Activated CD4-positive, alpha-beta memory T cell treated with anti-CD3 and anti-CD28 coated beads, Interleukin-2, amount 10 ng/mL, durations not matched to agents 7 days and 5 days (primary cell): ENCODE data around the gene DAP. TPM values are rescaled to one million over a fixed set of nuclear protein-coding genes. Genes with fewer than 3 reads are reported as not detected.
"Not testable (repeated sequence)": the region's sequence is repeated elsewhere in the genome, so short reads cannot be mapped to it uniquely, and the experiment has no call there.

Source experiments
- CTCF ChIA-PET: fragments of 350-600 bp; sonication (Branson Sonifier 250); formaldehyde crosslinking; loops from one replicate; lab custom pipeline; 2021; ENCODE audit warnings: antibody characterized with exemption, inconsistent platforms; lab: Charles Lee
- POLR2A ChIA-PET: fragments of 350-600 bp; sonication (Branson Sonifier 250); formaldehyde crosslinking; loops from one replicate; lab custom pipeline; 2021; ENCODE audit warnings: antibody characterized with exemption; lab: Charles Lee
- DNase-seq: peaks from one replicate; pipeline ENCODE4 v3.0.0-alpha.2; 2020
- H3K27ac Mint-ChIP-seq: one replicate; pipeline ENCODE4 v1.8.0; 2021; ENCODE audit warnings: mild to moderate bottlenecking, mixed read lengths
- H3K27me3 Mint-ChIP-seq: one replicate; pipeline ENCODE4 v1.8.0; 2021; ENCODE audit warnings: mixed read lengths
- H3K36me3 Mint-ChIP-seq: one replicate; pipeline ENCODE4 v1.8.0; 2021; ENCODE audit warnings: low read depth, mixed read lengths
- H3K4me1 Mint-ChIP-seq: one replicate; pipeline ENCODE4 v1.8.0; 2021; ENCODE audit warnings: mixed read lengths
- H3K4me3 Mint-ChIP-seq: one replicate; pipeline ENCODE4 v1.8.0; 2021; ENCODE audit warnings: mild to moderate bottlenecking, mixed read lengths
- H3K9me3 Mint-ChIP-seq: one replicate; pipeline ENCODE4 v1.8.0; 2021; ENCODE audit warnings: mixed read lengths
- total RNA-seq, 2 experiments: library from RNA; stranded (reverse); gene quantifications; one replicate each; pipeline ENCODE4 v1.2.3, GENCODE V29; 2021

DAP gene
- total RNA-seq, 2 experiments from 2014 or later, result 51.0 to 53.7 TPM

DNA sequence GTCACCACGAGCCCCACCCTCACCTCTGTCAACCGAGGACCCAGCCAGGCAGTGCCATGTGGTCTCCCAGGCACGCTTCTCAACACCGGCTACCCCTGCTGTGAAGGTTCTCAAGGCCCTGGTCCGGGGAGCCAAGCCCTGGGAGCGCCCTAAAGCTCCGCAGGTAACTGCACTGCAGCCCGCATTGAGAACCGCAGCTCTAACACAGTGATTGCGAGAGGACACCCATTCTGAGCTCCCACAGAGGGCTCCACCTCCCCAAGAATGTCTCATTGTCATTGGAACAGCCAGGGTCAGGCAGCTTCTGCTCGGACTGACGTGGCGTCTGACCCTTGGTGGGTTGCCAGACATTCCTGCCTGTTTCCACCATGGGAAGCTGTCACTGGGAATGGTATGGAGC is 108.9 kb downstream of the DAP start:
- peaks cover 14% of the 10 kb centered on the region for H3K36me3 Mint-ChIP-seq
- CTCF ChIA-PET, result no interaction called here
- DNase-seq, result no peak

DNA sequence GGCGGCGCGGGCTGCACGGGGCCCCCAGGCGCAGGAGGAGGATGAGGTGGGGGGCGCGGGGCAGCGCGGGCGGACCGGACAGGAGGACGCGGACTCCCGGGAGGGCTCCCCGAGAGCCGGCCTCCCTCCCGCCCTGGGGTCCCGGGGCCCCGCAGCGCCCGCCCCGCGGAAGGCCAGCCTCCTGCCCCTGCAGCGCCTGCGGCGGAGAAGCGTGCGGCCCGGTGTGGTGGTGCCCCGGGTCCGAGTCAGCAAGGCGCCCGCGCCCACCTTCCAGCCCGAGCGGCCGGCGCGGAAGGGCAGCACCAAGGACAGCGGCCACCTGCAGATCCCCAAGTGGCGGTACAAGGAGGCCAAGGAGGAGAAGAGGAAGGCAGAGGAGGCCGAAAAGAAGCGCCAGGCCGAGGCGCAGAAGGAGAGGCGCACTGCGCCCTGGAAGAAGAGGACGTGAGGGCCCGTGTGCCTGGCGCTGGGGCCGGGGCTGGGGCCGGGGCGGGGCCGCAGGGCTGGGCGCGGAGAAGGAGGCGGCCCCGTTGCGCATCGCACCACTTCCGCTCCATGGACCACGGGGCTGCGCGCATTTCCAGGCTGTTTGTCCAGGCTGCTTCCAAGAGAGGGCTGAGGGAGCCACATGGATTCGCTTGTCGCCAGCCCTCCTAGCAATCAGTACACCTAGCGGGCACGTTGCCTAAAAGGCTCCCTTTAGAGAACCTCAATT is 111.2 kb downstream of the DAP start:
- POLR2A ChIA-PET, result no interaction called here
- no peak overlapping the region for H3K27ac Mint-ChIP-seq
- peaks cover 10% of the 10 kb centered on the region for H3K4me1 Mint-ChIP-seq
- H3K36me3 Mint-ChIP-seq, result peaks cover 14% of the 10 kb centered on the region
- DNase-seq, result no peak
- no peak overlapping the region for H3K4me3 Mint-ChIP-seq
- no peaks in the 10 kb centered on the region for H3K9me3 Mint-ChIP-seq
- CTCF ChIA-PET, result no interaction called here
- no peaks in the 10 kb centered on the region for H3K27me3 Mint-ChIP-seq

More for the DNA sequence above, 108.9 kb downstream of the DAP start:
- no peaks in the 10 kb centered on the region for H3K27me3 Mint-ChIP-seq
- no peaks in the 10 kb centered on the region for H3K4me1 Mint-ChIP-seq
- POLR2A ChIA-PET, result no interaction called here
- no peak overlapping the region for H3K27ac Mint-ChIP-seq
- no peak overlapping the region for H3K4me3 Mint-ChIP-seq
- H3K9me3 Mint-ChIP-seq, result no peaks in the 10 kb centered on the region

DNA sequence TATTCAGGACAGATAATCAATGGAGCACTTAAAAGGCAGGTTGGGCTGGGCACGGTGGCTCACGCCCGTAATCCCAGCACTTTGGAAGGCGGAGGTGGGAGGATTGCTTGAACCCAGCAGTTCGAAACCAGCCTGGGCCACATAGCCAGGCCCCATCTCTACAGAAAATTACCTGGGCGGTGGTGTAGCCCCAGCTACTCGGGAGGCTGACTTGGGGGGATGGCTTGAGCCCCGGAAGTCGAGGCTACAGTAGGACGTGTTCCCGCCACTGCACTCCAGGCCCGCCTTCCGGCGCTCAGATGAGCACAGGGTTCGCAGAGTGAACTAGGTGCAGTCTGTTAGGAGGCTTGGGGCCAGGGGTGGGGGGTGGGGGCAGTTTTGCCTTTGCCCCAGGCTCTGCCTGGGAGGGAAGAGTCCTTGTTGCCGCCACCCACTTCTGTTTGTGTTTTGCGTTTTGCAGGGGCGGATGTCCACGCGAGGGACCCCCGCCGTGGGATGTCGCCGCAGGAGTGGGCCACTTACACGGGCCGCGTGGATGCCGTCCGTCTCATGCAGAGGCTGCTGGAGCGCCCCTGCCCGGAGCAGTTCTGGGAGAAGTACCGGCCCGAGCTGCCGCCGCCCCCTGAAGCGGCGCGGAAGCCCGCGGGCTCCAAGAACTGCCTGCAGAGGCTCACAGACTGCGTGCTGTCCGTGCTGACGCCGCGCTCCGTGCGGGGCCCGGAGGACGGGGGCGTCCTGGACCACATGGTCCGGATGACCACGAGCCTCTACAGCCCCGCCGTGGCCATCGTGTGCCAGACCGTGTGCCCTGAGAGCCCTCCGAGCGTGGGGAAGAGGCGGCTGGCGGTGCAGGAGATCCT is 112.0 kb downstream of the DAP start:
- ChIA-PET CTCF (no interaction called here), POLR2A (no interaction called here)
- Mint-ChIP-seq H3K4me3 (no peak overlapping the region), H3K4me1 (peaks cover 18% of the 10 kb centered on the region), H3K27ac (no peak overlapping the region), H3K27me3 (no peaks in the 10 kb centered on the region), H3K9me3 (no peaks in the 10 kb centered on the region), H3K36me3 (peaks cover 14% of the 10 kb centered on the region)
- no peak for DNase-seq

DNA sequence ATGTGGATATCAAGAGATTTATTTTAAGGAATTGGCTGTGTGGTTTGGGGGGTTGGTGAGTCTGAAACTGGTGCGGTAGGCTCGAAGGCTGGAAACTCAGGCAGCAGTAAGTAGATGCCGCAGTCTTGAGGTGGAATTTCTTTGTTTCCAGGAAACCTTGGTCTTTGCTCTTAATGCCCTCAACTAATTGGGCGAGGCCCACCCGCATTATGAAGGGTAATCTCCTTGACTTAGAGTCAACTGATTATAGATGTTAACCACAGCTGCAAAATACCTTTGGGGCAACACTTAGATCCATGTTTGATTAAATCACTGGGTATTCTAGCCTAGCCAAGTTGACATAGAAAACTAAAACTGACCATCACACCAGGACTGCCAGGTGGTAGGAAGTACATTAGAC is 113.4 kb downstream of the DAP start:
- POLR2A ChIA-PET, result no interaction called here
- Mint-ChIP-seq H3K4me3 (no peak overlapping the region), H3K36me3 (peaks cover 14% of the 10 kb centered on the region), H3K9me3 (no peaks in the 10 kb centered on the region), H3K27me3 (no peaks in the 10 kb centered on the region), H3K27ac (no peak overlapping the region), H3K4me1 (peaks cover 18% of the 10 kb centered on the region)
- DNase-seq, result no peak
- CTCF ChIA-PET, result no interaction called here

DNA sequence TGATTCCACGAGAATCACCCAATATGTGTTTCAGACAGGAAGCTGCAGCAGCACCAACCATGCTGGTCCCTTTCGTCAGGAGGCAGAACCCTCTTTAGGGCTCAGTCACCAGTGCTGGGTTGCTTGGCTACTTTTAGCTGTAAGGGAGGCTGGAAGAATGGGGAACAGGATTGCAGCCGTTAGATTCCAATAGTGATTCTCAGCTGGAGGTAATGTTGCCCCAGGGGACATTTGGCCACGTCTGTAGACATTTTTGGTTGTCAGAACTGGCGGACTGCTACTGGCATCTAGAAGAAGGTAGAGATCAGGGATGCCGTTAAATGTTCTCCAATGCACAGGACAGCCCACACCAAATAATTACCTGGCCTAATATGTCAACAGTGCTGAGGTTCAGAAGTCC is 115.4 kb downstream of the DAP start:
- no peak for DNase-seq
- H3K27ac Mint-ChIP-seq, result no peak overlapping the region
- ChIA-PET CTCF (interaction anchor here (1.5 to 1.6 kb wide), 2 partner anchors 17 to 18 kb away, joined by 4 to 6 read pairs; no protein-coding TSS in a partner anchor), POLR2A (interaction anchor here (1.3 kb wide), 1 partner anchor 10 kb away, joined by 6 read pairs; no protein-coding TSS in a partner anchor)
- no peak overlapping the region for H3K4me3 Mint-ChIP-seq
- H3K36me3 Mint-ChIP-seq, result peaks cover 23% of the 10 kb centered on the region
- H3K9me3 Mint-ChIP-seq, result no peaks in the 10 kb centered on the region
- peaks cover 18% of the 10 kb centered on the region for H3K4me1 Mint-ChIP-seq
- no peaks in the 10 kb centered on the region for H3K27me3 Mint-ChIP-seq

DNA sequence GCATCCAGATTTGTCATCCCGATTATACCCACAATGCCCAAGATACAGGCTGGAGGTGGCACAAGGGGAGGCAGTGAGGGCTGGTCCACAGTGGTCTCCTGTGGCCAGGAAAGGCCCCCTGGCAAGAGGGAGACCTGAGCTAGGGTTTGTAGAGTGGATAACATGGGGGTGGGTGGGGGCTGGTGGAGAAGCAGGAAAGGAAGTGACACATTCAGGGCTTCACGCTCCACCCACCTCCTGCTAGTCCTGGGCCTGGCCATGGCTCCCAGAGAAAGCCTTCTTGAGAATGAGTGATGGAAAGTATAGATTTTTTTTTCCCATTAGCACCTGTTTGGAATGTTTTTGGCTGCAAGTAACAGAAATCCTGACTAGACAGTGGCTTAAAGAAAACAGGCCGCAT is 115.9 kb downstream of the DAP start:
- Mint-ChIP-seq H3K36me3 (peaks cover 25% of the 10 kb centered on the region), H3K4me1 (peaks cover 18% of the 10 kb centered on the region), H3K27me3 (no peaks in the 10 kb centered on the region), H3K27ac (no peak overlapping the region), H3K4me3 (no peak overlapping the region), H3K9me3 (peaks cover 2% of the 10 kb centered on the region)
- CTCF ChIA-PET, result interaction anchor here (1.2 to 1.6 kb wide), 3 partner anchors 16 to 191 kb away, joined by 3 to 6 read pairs (median 4); no protein-coding TSS in a partner anchor
- POLR2A ChIA-PET, result interaction anchor here (0.9 to 1.3 kb wide), 2 partner anchors 10 to 11 kb away, joined by 3 to 6 read pairs; no protein-coding TSS in a partner anchor
- DNase-seq, result no peak

DNA sequence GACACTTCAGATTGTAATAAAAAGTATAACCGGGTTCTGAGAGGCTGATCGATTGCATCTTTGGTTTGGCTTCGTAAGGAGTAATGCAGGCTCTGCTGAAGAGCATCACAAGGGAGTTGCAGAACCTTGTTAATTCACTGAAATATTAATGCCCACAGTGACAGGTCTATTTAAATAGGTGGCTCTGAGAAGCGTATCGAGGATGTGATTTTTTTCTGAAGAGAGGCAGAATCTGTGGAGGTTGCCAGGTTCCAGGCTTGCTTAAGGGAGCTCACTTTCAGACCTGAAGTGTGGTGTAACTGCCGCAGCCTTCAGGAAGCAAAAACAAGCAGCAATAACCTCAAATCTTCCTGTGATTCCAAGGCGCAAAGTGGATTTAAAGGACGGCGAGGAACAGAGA is 116.8 kb downstream of the DAP start:
- Mint-ChIP-seq H3K36me3 (peaks cover 29% of the 10 kb centered on the region), H3K4me3 (no peak overlapping the region), H3K9me3 (peaks cover 5% of the 10 kb centered on the region), H3K4me1 (peaks cover 21% of the 10 kb centered on the region), H3K27me3 (no peaks in the 10 kb centered on the region), H3K27ac (no peak overlapping the region)
- DNase-seq, result no peak
- POLR2A ChIA-PET, result no interaction called here
- CTCF ChIA-PET, result interaction anchor here (0.8 to 1.2 kb wide), 2 partner anchors 17 to 190 kb away, joined by 3 to 4 read pairs; no protein-coding TSS in a partner anchor

DNA sequence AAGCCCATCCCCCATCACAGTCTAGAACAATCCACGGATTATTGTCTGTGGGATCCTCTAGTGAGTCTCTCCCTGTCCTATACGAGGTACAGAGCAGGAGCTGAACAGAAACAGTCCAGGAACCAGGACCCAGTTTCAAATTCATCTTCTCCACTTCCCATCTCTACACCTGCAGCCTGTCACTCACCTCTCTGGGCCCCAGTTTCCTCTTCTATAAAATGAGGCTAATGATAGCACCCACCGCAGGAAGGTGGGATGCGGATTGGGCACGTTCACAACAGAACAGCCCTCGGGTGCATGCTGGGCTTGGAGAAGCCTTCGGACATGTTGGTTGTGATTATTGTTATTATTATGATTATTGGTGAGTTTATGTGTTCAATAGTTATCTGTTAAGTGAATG is 118.7 kb downstream of the DAP start:
- CTCF ChIA-PET, result no interaction called here
- H3K9me3 Mint-ChIP-seq, result peaks cover 12% of the 10 kb centered on the region
- no peaks in the 10 kb centered on the region for H3K27me3 Mint-ChIP-seq
- DNase-seq, result no peak
- peaks cover 29% of the 10 kb centered on the region for H3K4me1 Mint-ChIP-seq
- H3K27ac Mint-ChIP-seq, result no peak overlapping the region
- POLR2A ChIA-PET, result no interaction called here
- H3K36me3 Mint-ChIP-seq, result peaks cover 34% of the 10 kb centered on the region
- no peak overlapping the region for H3K4me3 Mint-ChIP-seq

DNA sequence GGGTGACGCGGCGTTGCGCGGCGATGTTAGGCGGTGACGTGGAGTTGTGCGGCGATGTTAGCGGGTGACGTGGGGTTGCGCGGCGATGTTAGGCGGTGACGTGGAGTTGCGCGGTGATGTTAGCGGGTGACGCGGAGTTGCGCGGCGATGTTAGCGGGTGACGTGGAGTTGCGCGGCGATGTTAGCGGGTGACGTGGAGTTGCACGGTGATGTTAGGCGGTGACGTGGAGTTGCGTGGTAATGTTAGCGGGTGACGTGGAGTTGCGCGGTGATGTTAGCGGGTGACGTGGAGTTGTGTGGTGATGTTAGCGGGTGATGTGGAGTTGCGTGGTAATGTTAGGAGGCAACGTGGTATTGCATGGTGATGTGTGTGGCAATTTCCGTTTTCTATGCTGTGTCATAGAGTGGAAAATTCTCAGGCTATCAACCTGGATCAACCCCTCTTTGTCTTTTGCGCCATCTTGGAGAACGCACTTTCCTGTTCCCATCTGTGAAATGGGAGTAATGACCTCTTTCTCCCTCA is 121.1 kb downstream of the DAP start:
- Mint-ChIP-seq H3K4me1 (peaks cover 42% of the 10 kb centered on the region), H3K27ac (no peak overlapping the region), H3K4me3 (no peak overlapping the region), H3K36me3 (peaks cover 32% of the 10 kb centered on the region), H3K9me3 (peaks cover 12% of the 10 kb centered on the region), H3K27me3 (no peaks in the 10 kb centered on the region)
- DNase-seq, result no peak
- ChIA-PET POLR2A (no interaction called here), CTCF (no interaction called here)

DNA sequence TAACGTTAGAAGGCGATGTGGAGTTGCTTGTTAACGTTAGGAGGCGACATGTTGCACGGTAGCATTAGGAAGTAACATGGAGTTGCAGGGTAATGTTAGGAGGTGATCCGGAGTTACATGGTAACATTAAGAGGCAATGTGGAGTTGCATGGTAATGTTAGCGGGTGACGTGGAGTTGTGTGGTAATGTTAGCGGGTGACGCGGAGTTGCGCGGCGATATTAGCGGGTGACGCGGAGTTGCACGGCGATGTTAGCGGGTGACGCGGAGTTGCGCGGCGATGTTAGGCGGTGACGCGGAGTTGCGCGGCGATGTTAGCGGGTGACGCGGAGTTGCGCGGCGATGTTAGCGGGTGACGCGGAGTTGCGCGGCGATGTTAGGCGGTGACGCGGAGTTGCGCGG is 122.3 kb downstream of the DAP start:
- H3K9me3 Mint-ChIP-seq, result peaks cover 12% of the 10 kb centered on the region
- H3K4me1 Mint-ChIP-seq, result peaks cover 45% of the 10 kb centered on the region
- H3K4me3 Mint-ChIP-seq, DNase-seq, POLR2A ChIA-PET, H3K27me3 Mint-ChIP-seq, H3K27ac Mint-ChIP-seq, CTCF ChIA-PET: not testable (repeated sequence)
- H3K36me3 Mint-ChIP-seq, result peaks cover 36% of the 10 kb centered on the region

DNA sequence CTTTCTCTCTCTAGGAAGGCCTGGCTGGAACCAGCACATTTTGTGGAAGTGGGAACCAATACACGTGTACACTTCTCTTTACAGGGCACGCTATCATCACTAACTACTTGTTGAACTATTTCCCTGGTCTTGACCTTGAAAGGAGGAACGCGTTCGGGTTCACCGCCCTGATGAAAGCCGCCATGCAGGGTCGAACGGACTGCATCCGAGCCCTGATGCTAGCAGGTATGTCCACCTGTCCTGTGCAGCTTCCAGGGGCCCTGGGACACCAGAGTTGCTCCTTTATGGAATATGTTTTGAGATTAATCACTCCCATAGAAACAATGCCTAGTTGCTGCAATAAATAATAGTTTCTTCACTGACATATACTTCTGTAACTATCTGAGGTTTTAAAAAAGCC is 123.1 kb downstream of the DAP start:
- Mint-ChIP-seq H3K4me1 (peaks cover 53% of the 10 kb centered on the region), H3K27ac (no peak overlapping the region), H3K36me3 (peaks cover 39% of the 10 kb centered on the region), H3K4me3 (no peak overlapping the region), H3K27me3 (no peaks in the 10 kb centered on the region), H3K9me3 (peaks cover 12% of the 10 kb centered on the region)
- POLR2A ChIA-PET, result interaction anchor here (1.2 kb wide), 1 partner anchor 120 kb away, joined by 3 read pairs; no protein-coding TSS in a partner anchor
- no peak for DNase-seq
- CTCF ChIA-PET, result interaction anchor here (3.7 kb wide), 1 partner anchor 10 kb away, joined by 25 read pairs; no protein-coding TSS in a partner anchor

DNA sequence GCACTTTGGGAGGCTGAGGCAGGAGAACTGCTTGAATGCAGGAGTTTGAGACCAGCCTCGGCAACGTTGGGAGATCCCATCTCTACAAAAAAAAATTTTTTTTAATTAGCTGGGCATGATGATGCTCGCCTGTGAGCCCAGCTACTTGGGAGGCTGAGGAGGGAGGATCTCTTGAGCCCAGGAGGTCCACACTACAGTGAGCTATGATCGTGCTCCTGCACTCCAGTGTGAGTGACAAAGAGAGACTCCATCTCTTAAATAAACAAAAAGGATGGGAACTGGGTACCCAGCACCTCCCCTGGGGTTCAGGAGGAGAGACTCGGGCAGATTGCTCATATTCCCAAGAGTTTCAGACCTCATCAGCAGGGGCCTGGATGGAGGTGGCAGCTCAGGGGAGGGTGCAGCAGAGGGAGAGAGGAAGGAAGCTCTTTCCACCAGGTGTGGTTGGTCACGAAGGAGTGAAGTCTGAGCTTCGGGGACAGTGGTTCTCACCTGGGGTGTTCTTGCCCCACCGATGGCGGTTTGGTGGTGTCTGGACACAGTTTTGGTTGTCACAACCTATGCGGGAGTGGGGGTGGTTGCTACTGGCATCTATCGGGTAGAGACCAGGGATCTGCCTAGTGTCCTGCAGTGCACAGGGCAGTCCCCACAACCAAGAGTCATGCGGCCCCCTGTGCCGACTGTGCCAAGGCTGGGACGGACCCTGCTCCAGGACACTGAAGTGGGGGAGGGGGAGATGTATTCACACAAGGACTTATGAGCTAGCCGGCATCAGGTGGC is 124.5 kb downstream of the DAP start:
- Mint-ChIP-seq H3K27me3 (no peaks in the 10 kb centered on the region), H3K4me1 (peaks cover 65% of the 10 kb centered on the region), H3K27ac (peak overlapping the region; percentile 97), H3K4me3 (peak overlapping the region; percentile 69), H3K9me3 (peaks cover 12% of the 10 kb centered on the region), H3K36me3 (peaks cover 32% of the 10 kb centered on the region)
- ChIA-PET POLR2A (interaction anchor here (1.1 to 1.2 kb wide), 2 partner anchors 121 to 381 kb away, joined by 3 to 4 read pairs; no protein-coding TSS in a partner anchor), CTCF (interaction anchor here (3.7 kb wide), 1 partner anchor 9 kb away, joined by 25 read pairs; no protein-coding TSS in a partner anchor)
- no peak for DNase-seq
